GM12878 (cell line): Measurements from ENCODE around the gene NOVA1. TPM values are rescaled to one million over a fixed set of nuclear protein-coding genes. Genes with fewer than 3 reads are reported as not detected.

ENCODE experiments used
- ATAC-seq: fragments of 200-7000 bp; cut with Tn5 transposase; 3 replicates; pipeline ENCODE4 v1.9.1; 2020; ENCODE audit warnings: mild to moderate bottlenecking, moderate library complexity
- BruUV-seq: library from RNA; stranded (reverse); fragments of 400-500 nt; replicated peaks from 2 replicates; lab custom pipeline; 2021; lab: Mats Ljungman, UMichigan
- CTCF ChIA-PET: fragments of 300-600 bp; sonication (Branson Sonifier 250); formaldehyde crosslinking; extraction: SDS; loops from one replicate; lab custom pipeline; 2021; ENCODE audit warnings: inconsistent platforms; lab: Yijun Ruan, JAX
- POLR2A ChIA-PET: fragments of 350-600 bp; formaldehyde crosslinking; extraction: SDS; loops from one replicate; lab custom pipeline; 2021; ENCODE audit warnings: inconsistent platforms; lab: Charles Lee
- RAD21 ChIA-PET: fragments of 300-600 bp; sonication (Branson Sonifier 250); formaldehyde crosslinking; loops from one replicate; lab custom pipeline; 2023; ENCODE audit warnings: antibody characterized with exemption; ENCODE audit not compliant: unreplicated experiment; lab: Charles Lee
- SMC1A ChIA-PET: fragments of 300-600 bp; sonication (Branson Sonifier 250); formaldehyde crosslinking; loops from one replicate; lab custom pipeline; 2023; ENCODE audit not compliant: unreplicated experiment, uncharacterized antibody; lab: Charles Lee
- DNase-seq: peaks from one replicate; pipeline ENCODE4 v3.0.0-alpha.2; 2011; ENCODE audit warnings: low read depth, low spot score
- FAIRE-seq: peaks from 3 replicates; lab custom pipeline; 2011; peaks lifted over from hg19 to GRCh38; lab: Jason Lieb, UNC
- H2AFZ ChIP-seq: 2 replicates; pipeline ENCODE4 v1.6.0; 2011; ENCODE audit warnings: low read depth, low read length, control low read depth; ENCODE audit not compliant: control insufficient read depth
- H3K27ac ChIP-seq: 2 replicates; pipeline ENCODE4 v1.5.1; 2011; ENCODE audit warnings: control low read depth; ENCODE audit not compliant: control insufficient read depth, insufficient read depth
- H3K27me3 ChIP-seq, 2 experiments: replicated peaks in 1 of 2; 2 replicates each; pipeline versions ENCODE4 v1.6.0 to v1.6.1; 2011; ENCODE audit warnings: low read length in 1 of 2; ENCODE audit not compliant: control insufficient read depth in 2 of 2, insufficient read depth in 2 of 2
- H3K36me3 ChIP-seq, 2 experiments: 2 replicates each; pipeline ENCODE4 v1.5.1; 2011; ENCODE audit warnings: low read length in 1 of 2; ENCODE audit not compliant: control insufficient read depth in 2 of 2, insufficient read depth in 2 of 2
- H3K4me1 ChIP-seq: 2 replicates; pipeline ENCODE4 v1.6.1; 2011; ENCODE audit warnings: mild to moderate bottlenecking, low read length, moderate library complexity, mixed read lengths; ENCODE audit not compliant: control insufficient read depth, insufficient read depth
- H3K4me2 ChIP-seq: 2 replicates; pipeline ENCODE4 v1.6.0; 2011; ENCODE audit warnings: control low read depth; ENCODE audit not compliant: control insufficient read depth, insufficient read depth
- H3K4me3 ChIP-seq: fragments of 200-600 bp; sonication (generic); 2 replicates; pipeline ENCODE4 v1.5.1; 2016
- H3K79me2 ChIP-seq: 2 replicates; pipeline ENCODE4 v1.6.0; 2011; ENCODE audit warnings: low read length; ENCODE audit not compliant: control insufficient read depth, insufficient read depth
- H3K9ac ChIP-seq: 2 replicates; pipeline ENCODE4 v1.8.0; 2011; ENCODE audit warnings: low read length, control low read depth, mixed read lengths; ENCODE audit not compliant: control insufficient read depth, insufficient read depth
- H3K9me3 ChIP-seq: replicated peaks from 3 replicates; pipeline ENCODE4 v1.5.1; 2011; ENCODE audit warnings: mild to moderate bottlenecking, low read length; ENCODE audit not compliant: control insufficient read depth, insufficient read depth
- H4K20me1 ChIP-seq: 2 replicates; pipeline ENCODE4 v1.6.0; 2011; ENCODE audit not compliant: control insufficient read depth, insufficient read depth
- CEBPB ChIP-seq, 2 experiments: fragments of 150-350 bp in 1 of 2; IDR thresholded peaks; 2 replicates each; pipeline ENCODE4 v1.6.1; 2012 to 2014; ENCODE audit warnings: low read depth in 2 of 2, low read length in 2 of 2, borderline replicate concordance in 1 of 2, inconsistent platforms in 1 of 2
- CHD1 ChIP-seq: IDR thresholded peaks from 2 replicates; pipeline ENCODE4 v1.6.1; 2012; ENCODE audit warnings: low read depth, low read length, improper control_type of control experiment
- EGR1 ChIP-seq, 2 experiments: IDR thresholded peaks; 1 replicate in 1 of 2; 2 replicates in 1 of 2; pipeline ENCODE4 v1.6.1; 2011 to 2012; ENCODE audit warnings: low read depth in 2 of 2, low read length in 2 of 2, borderline replicate concordance in 1 of 2, mild to moderate bottlenecking in 1 of 2, moderate library complexity in 1 of 2
- FOXK2 ChIP-seq: fragments of 450-650 bp; IDR thresholded peaks from 2 replicates; pipeline ENCODE4 v1.6.1; 2017; ENCODE audit warnings: mild to moderate bottlenecking, moderate library complexity
- FOXM1 ChIP-seq: IDR thresholded peaks from 2 replicates; pipeline ENCODE4 v1.6.1; 2012; ENCODE audit warnings: low read depth, mild to moderate bottlenecking, inconsistent platforms, low read length, moderate library complexity
- MTA2 ChIP-seq: fragments of 450-650 bp; IDR thresholded peaks from 2 replicates; pipeline ENCODE4 v1.6.1; 2016; ENCODE audit warnings: low read depth, mild to moderate bottlenecking, moderate library complexity
- MTA3 ChIP-seq: IDR thresholded peaks from 2 replicates; pipeline ENCODE4 v1.6.1; 2012; ENCODE audit warnings: low read length, inconsistent platforms, borderline replicate concordance
- NFIC ChIP-seq: IDR thresholded peaks from 2 replicates; pipeline ENCODE4 v1.6.1; 2012; ENCODE audit warnings: low read depth, mild to moderate bottlenecking, inconsistent platforms, low read length, moderate library complexity
- PAX8 ChIP-seq: fragments of 450-650 bp; IDR thresholded peaks from 2 replicates; pipeline ENCODE4 v1.6.1; 2017; ENCODE audit warnings: mild to moderate bottlenecking, moderate library complexity
- SRF ChIP-seq, 2 experiments: IDR thresholded peaks; 2 replicates each; pipeline ENCODE4 v1.6.1; 2011; ENCODE audit warnings: low read depth in 2 of 2, low read length in 2 of 2, mild to moderate bottlenecking in 1 of 2, moderate library complexity in 1 of 2
- TCF7 ChIP-seq: IDR thresholded peaks from 2 replicates; pipeline ENCODE4 v1.6.1; 2014; ENCODE audit warnings: antibody characterized with exemption, borderline replicate concordance
- ZBED1 ChIP-seq: IDR thresholded peaks from 2 replicates; pipeline ENCODE4 v1.6.1; 2016; ENCODE audit warnings: borderline replicate concordance
- ZNF384 ChIP-seq: IDR thresholded peaks from 2 replicates; pipeline ENCODE4 v1.6.1; 2012; ENCODE audit warnings: low read depth, mild to moderate bottlenecking, low read length, improper control_type of control experiment, borderline replicate concordance
- in situ Hi-C: fragments of 300-500 bp; cut with MboI; formaldehyde crosslinking; loops from 9 replicates; pipeline ENCODE4 v1.14.3; 2018; ENCODE audit warnings: mixed read lengths
- intact Hi-C: fragments of 100-400 bp; cut with micrococcal nuclease; formaldehyde crosslinking; loops from one replicate; pipeline ENCODE4 v1.14.2; 2022; ENCODE audit not compliant: unreplicated experiment
- polyA plus RNA-seq, 11 experiments: library from polyadenylated mRNA; depleted of rRNA in 4 of 11; unstranded in 6 of 11; stranded (reverse) in 5 of 11; fragments of >200 nt; fragmentation: Nextera tagmentation in 4 of 11; fragmentation: Illumina TruSeq in 1 of 11; extraction: Ambion mirVana in 4 of 11; extraction: Trizol in 1 of 11; gene quantifications; 1 replicate in 1 of 11; 2 replicates in 10 of 11; pipeline versions ENCODE4 v1.2.1 to v1.2.3, GENCODE V29; 2011 to 2016; ENCODE audit warnings: inconsistent platforms in 2 of 11, missing spikeins in 2 of 11, low read depth in 1 of 11
- total RNA-seq, 4 experiments: library from RNA; depleted of rRNA in 3 of 4; stranded (reverse); fragments of >200 nt in 3 of 4; fragmentation: Illumina TruSeq in 1 of 4; extraction: Trizol in 1 of 4; gene quantifications; 2 replicates each; pipeline versions ENCODE4 v1.2.1 to v1.2.3, GENCODE V29; 2013 to 2021
- TF ChIP-seq, protein P1 (sequence below): fragments of 450-650 bp; formaldehyde crosslinking; IDR thresholded peaks from 2 replicates; pipeline ENCODE4 v1.5.0; 2022; ENCODE audit warnings: mild to moderate bottlenecking, missing genetic modification characterization

The NOVA1 gene
- total and polyA plus RNA-seq, 10 of the 15 experiments (the other 5 are each of a cell fraction or from before 2014, with no cell fraction given), result 0.05 to 0.41 TPM; not detected in 8

DNA sequence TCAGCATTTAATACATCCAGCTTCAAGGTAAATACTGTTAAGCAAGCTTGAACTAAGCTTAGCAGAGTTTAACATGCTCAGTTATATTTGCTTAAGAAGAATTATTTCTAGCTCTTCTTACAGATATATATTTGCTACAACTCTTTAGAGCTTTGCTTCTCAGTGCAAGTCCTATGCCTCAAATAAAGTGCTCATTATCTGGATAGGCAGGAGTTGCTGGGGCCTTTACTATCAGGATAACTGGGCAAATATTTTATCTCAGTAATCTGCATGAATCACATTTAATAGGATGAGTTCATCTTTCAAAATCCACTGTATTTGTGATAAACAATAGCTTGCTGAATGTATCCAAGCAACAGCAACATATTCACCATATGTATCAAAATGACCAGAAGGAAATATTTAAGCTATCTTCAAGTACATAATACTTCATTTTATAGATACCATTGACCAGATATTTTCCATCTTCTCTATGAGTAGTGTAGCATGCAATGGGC lies 187.6 kb downstream of the NOVA1 start:
- ChIA-PET CTCF (no interaction called here), SMC1A (no interaction called here), POLR2A (no interaction called here)
- no TSS peak for BruUV-seq
- FAIRE-seq (no peak), ATAC-seq (no peak), DNase-seq (no peak)
- Histone ChIP-seq H3K9me3 (no peaks in the 10 kb centered on the region; the same call in 2 of the 3 replicates), H3K36me3 (no peaks in the 10 kb centered on the region), H3K27me3 (no peaks in the 10 kb centered on the region), H4K20me1 (no peaks in the 10 kb centered on the region), H3K4me1 (no peaks in the 10 kb centered on the region)
- in situ Hi-C loops, result no loop called here
- TF ChIP-seq SRF (IDR thresholded peaks at IDR 0.05; ENCODE audit: low read depth in 2 of 2, low read length in 2 of 2) (no peak), NFIC (no peak), EGR1 (IDR thresholded peaks at IDR 0.05; ENCODE audit: borderline replicate concordance in 1 of 2, low read depth in 2 of 2, low read length in 2 of 2) (no peak), MTA3 (no peak), CEBPB (IDR thresholded peaks at IDR 0.05; ENCODE audit: borderline replicate concordance in 1 of 2, low read depth in 2 of 2, low read length in 2 of 2) (no peak), TCF7 (no peak), FOXM1 (no peak), ZBED1 (no peak), ZNF384 (no peak), MTA2 (no peak), FOXK2 (no peak), CHD1 (no peak), PAX8 (no peak)
- TF ChIP-seq, protein P1, sequence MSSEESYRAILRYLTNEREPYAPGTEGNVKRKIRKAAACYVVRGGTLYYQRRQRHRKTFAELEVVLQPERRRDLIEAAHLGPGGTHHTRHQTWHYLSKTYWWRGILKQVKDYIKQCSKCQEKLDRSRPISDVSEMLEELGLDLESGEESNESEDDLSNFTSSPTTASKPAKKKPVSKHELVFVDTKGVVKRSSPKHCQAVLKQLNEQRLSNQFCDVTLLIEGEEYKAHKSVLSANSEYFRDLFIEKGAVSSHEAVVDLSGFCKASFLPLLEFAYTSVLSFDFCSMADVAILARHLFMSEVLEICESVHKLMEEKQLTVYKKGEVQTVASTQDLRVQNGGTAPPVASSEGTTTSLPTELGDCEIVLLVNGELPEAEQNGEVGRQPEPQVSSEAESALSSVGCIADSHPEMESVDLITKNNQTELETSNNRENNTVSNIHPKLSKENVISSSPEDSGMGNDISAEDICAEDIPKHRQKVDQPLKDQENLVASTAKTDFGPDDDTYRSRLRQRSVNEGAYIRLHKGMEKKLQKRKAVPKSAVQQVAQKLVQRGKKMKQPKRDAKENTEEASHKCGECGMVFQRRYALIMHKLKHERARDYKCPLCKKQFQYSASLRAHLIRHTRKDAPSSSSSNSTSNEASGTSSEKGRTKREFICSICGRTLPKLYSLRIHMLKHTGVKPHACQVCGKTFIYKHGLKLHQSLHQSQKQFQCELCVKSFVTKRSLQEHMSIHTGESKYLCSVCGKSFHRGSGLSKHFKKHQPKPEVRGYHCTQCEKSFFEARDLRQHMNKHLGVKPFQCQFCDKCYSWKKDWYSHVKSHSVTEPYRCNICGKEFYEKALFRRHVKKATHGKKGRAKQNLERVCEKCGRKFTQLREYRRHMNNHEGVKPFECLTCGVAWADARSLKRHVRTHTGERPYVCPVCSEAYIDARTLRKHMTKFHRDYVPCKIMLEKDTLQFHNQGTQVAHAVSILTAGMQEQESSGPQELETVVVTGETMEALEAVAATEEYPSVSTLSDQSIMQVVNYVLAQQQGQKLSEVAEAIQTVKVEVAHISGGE (CRISPR knock-in tag), result no peak
- TF ChIP-seq, all 136 proteins: peak for 0
- Histone ChIP-seq H3K4me2 (no peak overlapping the region), H3K27ac (no peak overlapping the region), H3K9ac (no peak overlapping the region), H3K4me3 (no peak overlapping the region), H3K79me2 (no peaks in the 10 kb centered on the region), H2AFZ (no peak overlapping the region)
- intact Hi-C loops, result no loop called here
- RAD21 ChIA-PET, result no interaction called here
